Measurements from ENCODE around the gene CREB3L2. TPM values are rescaled to one million over a fixed set of nuclear protein-coding genes. Genes with fewer than 3 reads are reported as not detected.

Gene CREB3L2
- total RNA-seq, 1 experiment from 2014 or later, result 49.8 TPM

DNA sequence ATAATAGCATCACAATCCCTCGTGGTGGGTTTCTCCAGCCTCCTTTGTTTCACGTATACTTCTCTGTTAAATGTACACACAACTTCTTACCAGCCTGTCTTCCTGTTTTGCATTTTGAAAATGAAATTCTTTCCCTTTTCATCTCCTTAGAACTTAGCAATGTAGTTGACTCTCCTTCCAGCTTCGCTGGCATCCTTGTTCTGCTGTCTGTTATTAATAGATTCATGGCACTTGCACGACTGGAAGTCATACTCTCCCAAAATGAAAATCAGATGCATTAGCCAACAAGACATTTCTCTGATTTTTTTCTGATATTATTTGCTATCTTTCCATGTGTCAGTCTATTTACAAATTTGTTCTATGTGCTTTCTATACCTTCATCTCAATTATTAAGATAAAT is 3.0 kb upstream of the CREB3L2 start:
- no peaks in the 10 kb centered on the region for H3K27me3 ChIP-seq (ENCODE audit: insufficient read depth, low read length)
- ChIA-PET CTCF (no interaction called here), POLR2A (no interaction called here), RAD21 (ENCODE audit: low non-redundant PET in 1 of 2, low total read pairs in 2 of 2, uncharacterized antibody in 2 of 2, unreplicated experiment in 2 of 2) (no interaction called here)
- DNase-seq (ENCODE audit: low read depth, low spot score) (no peak), ATAC-seq (no peak)
- BruUV-seq (replicated peaks), result no TSS peak
- no peaks in the 10 kb centered on the region for H3K9me3 ChIP-seq (ENCODE audit: control insufficient read depth in 1 of 2, insufficient read depth in 1 of 2, low read depth in 1 of 2, low read length in 2 of 2)
- intact Hi-C loops (cut with micrococcal nuclease), result loop anchor here (5.0 kb wide), 1 partner anchor 398 kb away; no protein-coding TSS in a partner anchor
- no peak overlapping the region for H3K4me3 ChIP-seq (replicated peaks in 1 of 2; ENCODE audit: low read depth in 1 of 2, low read length in 2 of 2)
- no peak overlapping the region for H2AFZ ChIP-seq (ENCODE audit: low read depth, low read length, poor library complexity, severe bottlenecking)
- no peaks in the 10 kb centered on the region for H4K20me1 ChIP-seq (ENCODE audit: insufficient read depth)
- H3K9me2 ChIP-seq (ENCODE audit: insufficient read depth), result no peaks in the 10 kb centered on the region
- peaks cover 12% of the 10 kb centered on the region for H3K79me2 ChIP-seq (ENCODE audit: insufficient read depth, low read length)
- H3K27ac ChIP-seq (ENCODE audit: low read depth, low read length), result no peak overlapping the region
- H3K4me2 ChIP-seq (ENCODE audit: low read length), result no peak overlapping the region
- H3K4me1 ChIP-seq (ENCODE audit: control insufficient read depth in 1 of 2, insufficient read depth in 2 of 2, low read length in 2 of 2), result peaks cover 6 to 23% of the 10 kb centered on the region in 2 experiments; a peak in 3 of 4 replicates
- H3K36me3 ChIP-seq (ENCODE audit: control insufficient read depth in 1 of 2, insufficient read depth in 2 of 2, low read length in 2 of 2), result no peaks in the 10 kb centered on the region
- TF ChIP-seq ZFX (IDR thresholded peaks at IDR 0.05) (no peak), FOSL1 (IDR thresholded peaks at IDR 0.05; ENCODE audit: low read depth) (no peak), SRF (IDR thresholded peaks at IDR 0.05; ENCODE audit: low read depth) (no peak), SP1 (IDR thresholded peaks at IDR 0.05; ENCODE audit: low read depth) (no peak), POLR2AphosphoS5 (IDR thresholded peaks at IDR 0.05; ENCODE audit: low read depth, low read length) (no peak), ZNF274 (IDR thresholded peaks at IDR 0.05; ENCODE audit: low read depth, low read length) (no peak)
- TF ChIP-seq, protein P1, sequence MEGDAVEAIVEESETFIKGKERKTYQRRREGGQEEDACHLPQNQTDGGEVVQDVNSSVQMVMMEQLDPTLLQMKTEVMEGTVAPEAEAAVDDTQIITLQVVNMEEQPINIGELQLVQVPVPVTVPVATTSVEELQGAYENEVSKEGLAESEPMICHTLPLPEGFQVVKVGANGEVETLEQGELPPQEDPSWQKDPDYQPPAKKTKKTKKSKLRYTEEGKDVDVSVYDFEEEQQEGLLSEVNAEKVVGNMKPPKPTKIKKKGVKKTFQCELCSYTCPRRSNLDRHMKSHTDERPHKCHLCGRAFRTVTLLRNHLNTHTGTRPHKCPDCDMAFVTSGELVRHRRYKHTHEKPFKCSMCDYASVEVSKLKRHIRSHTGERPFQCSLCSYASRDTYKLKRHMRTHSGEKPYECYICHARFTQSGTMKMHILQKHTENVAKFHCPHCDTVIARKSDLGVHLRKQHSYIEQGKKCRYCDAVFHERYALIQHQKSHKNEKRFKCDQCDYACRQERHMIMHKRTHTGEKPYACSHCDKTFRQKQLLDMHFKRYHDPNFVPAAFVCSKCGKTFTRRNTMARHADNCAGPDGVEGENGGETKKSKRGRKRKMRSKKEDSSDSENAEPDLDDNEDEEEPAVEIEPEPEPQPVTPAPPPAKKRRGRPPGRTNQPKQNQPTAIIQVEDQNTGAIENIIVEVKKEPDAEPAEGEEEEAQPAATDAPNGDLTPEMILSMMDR (IDR thresholded peaks at IDR 0.05 in 2 of 3, conservative IDR thresholded peaks at IDR 0.05 in 1 of 3; ENCODE audit: borderline replicate concordance in 1 of 3, insufficient read depth in 1 of 3, low read depth in 2 of 3, low read length in 2 of 3), result no peak
- TF ChIP-seq, protein P2, sequence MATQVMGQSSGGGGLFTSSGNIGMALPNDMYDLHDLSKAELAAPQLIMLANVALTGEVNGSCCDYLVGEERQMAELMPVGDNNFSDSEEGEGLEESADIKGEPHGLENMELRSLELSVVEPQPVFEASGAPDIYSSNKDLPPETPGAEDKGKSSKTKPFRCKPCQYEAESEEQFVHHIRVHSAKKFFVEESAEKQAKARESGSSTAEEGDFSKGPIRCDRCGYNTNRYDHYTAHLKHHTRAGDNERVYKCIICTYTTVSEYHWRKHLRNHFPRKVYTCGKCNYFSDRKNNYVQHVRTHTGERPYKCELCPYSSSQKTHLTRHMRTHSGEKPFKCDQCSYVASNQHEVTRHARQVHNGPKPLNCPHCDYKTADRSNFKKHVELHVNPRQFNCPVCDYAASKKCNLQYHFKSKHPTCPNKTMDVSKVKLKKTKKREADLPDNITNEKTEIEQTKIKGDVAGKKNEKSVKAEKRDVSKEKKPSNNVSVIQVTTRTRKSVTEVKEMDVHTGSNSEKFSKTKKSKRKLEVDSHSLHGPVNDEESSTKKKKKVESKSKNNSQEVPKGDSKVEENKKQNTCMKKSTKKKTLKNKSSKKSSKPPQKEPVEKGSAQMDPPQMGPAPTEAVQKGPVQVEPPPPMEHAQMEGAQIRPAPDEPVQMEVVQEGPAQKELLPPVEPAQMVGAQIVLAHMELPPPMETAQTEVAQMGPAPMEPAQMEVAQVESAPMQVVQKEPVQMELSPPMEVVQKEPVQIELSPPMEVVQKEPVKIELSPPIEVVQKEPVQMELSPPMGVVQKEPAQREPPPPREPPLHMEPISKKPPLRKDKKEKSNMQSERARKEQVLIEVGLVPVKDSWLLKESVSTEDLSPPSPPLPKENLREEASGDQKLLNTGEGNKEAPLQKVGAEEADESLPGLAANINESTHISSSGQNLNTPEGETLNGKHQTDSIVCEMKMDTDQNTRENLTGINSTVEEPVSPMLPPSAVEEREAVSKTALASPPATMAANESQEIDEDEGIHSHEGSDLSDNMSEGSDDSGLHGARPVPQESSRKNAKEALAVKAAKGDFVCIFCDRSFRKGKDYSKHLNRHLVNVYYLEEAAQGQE (IDR thresholded peaks at IDR 0.05; ENCODE audit: low read depth), result no peak
- TF ChIP-seq, protein P3, sequence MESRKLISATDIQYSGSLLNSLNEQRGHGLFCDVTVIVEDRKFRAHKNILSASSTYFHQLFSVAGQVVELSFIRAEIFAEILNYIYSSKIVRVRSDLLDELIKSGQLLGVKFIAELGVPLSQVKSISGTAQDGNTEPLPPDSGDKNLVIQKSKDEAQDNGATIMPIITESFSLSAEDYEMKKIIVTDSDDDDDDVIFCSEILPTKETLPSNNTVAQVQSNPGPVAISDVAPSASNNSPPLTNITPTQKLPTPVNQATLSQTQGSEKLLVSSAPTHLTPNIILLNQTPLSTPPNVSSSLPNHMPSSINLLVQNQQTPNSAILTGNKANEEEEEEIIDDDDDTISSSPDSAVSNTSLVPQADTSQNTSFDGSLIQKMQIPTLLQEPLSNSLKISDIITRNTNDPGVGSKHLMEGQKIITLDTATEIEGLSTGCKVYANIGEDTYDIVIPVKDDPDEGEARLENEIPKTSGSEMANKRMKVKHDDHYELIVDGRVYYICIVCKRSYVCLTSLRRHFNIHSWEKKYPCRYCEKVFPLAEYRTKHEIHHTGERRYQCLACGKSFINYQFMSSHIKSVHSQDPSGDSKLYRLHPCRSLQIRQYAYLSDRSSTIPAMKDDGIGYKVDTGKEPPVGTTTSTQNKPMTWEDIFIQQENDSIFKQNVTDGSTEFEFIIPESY (IDR thresholded peaks at IDR 0.05; ENCODE audit: extremely low read depth, insufficient replicate concordance, low read length), result no peak
- H3K9ac ChIP-seq (ENCODE audit: low read length), result no peak overlapping the region

Measured in HCT116 (cell line).